RPMI8226 (cell line): Measurements from ENCODE around the gene SLC45A3.
A peak's percentile ranks its signal among the peaks of the same experiment; 100 is the strongest.
"Not testable (repeated sequence)": the region's sequence is repeated elsewhere in the genome, so short reads cannot be mapped to it uniquely, and the experiment has no call there.

Experiments used
- DNase-seq: peaks from one replicate; pipeline ENCODE4 v3.0.0-alpha.2; 2015

The SLC45A3 gene

GRCh38 chr1:205680073-205680851, at the start of gene SLC45A3:
Gene SLC45A3, minus strand, starts transcription at chr1:205680509. Its CDS starts 15,853 bp downstream, at chr1:205664656.
- peak; percentile 57 for DNase-seq

- no peak for DNase-seq
These were observed 46.4 kb upstream of the SLC45A3 start for GRCh38 chr1:205726619-205727125.

- no peak for DNase-seq
These were observed 45.2 kb upstream of the SLC45A3 start for GRCh38 chr1:205725514-205725913.

GRCh38 chr1:205720740-205721139, 40.4 kb upstream of the SLC45A3 start:
- DNase-seq: not testable (repeated sequence)

- no peak for DNase-seq
These were observed 39.5 kb upstream of the SLC45A3 start for GRCh38 chr1:205719762-205720161.

GRCh38 chr1:205719015-205719414, 38.7 kb upstream of the SLC45A3 start:
- no peak for DNase-seq

GRCh38 chr1:205716371-205717132, 36.2 kb upstream of the SLC45A3 start:
- DNase-seq: no peak

GRCh38 chr1:205715628-205716027, 35.3 kb upstream of the SLC45A3 start:
- DNase-seq: no peak

GRCh38 chr1:205714906-205715246, 34.6 kb upstream of the SLC45A3 start:
- DNase-seq: no peak

- no peak for DNase-seq
These were observed 34.0 kb upstream of the SLC45A3 start for GRCh38 chr1:205714190-205714905.

- peak; percentile 87 for DNase-seq
These were observed 31.1 kb upstream of the SLC45A3 start for GRCh38 chr1:205711105-205712048.

- DNase-seq: no peak
These were observed 30.1 kb upstream of the SLC45A3 start for GRCh38 chr1:205710201-205711062.

GRCh38 chr1:205709640-205710039, 29.3 kb upstream of the SLC45A3 start:
- no peak for DNase-seq

GRCh38 chr1:205709059-205709398, 28.7 kb upstream of the SLC45A3 start:
- DNase-seq: no peak

- no peak for DNase-seq
These were observed 26.5 kb upstream of the SLC45A3 start for GRCh38 chr1:205706601-205707502.

GRCh38 chr1:205704903-205705302, 24.6 kb upstream of the SLC45A3 start:
- DNase-seq: no peak

GRCh38 chr1:205703072-205703471, 22.8 kb upstream of the SLC45A3 start:
- no peak for DNase-seq

GRCh38 chr1:205701891-205702290, 21.6 kb upstream of the SLC45A3 start:
- no peak for DNase-seq

GRCh38 chr1:205701420-205701819, 21.1 kb upstream of the SLC45A3 start:
- DNase-seq: no peak

- no peak for DNase-seq
These were observed 20.6 kb upstream of the SLC45A3 start for GRCh38 chr1:205700865-205701401.
